Activated naive CD8-positive, alpha-beta T cell treated with anti-CD3 and anti-CD28 coated beads, Interleukin-2, amount 10 ng/mL, durations not matched to agents 7 days and 5 days (primary cell): ENCODE results near the gene CD59. TPM values are rescaled to one million over a fixed set of nuclear protein-coding genes. Genes with fewer than 3 reads are reported as not detected.
"Not testable (repeated sequence)": the region's sequence is repeated elsewhere in the genome, so short reads cannot be mapped to it uniquely, and the experiment has no call there.

Experiments
- ATAC-seq: fragments of 150-1000 bp; cut with Tn5 transposase; one replicate; pipeline ENCODE4 v1.10.0; 2021; ENCODE audit warnings: low read depth, moderate library complexity
- POLR2A ChIA-PET: fragments of 350-600 bp; sonication (Branson Sonifier 250); formaldehyde crosslinking; loops from one replicate; lab custom pipeline; 2021; ENCODE audit warnings: antibody characterized with exemption; lab: Charles Lee
- DNase-seq: peaks from one replicate; pipeline ENCODE4 v3.0.0; 2021
- H3K27ac Mint-ChIP-seq: one replicate; pipeline ENCODE4 v1.8.0; 2022; ENCODE audit warnings: mild to moderate bottlenecking, mixed read lengths
- H3K27me3 Mint-ChIP-seq: one replicate; pipeline ENCODE4 v1.8.0; 2022; ENCODE audit warnings: mild to moderate bottlenecking, moderate library complexity, mixed read lengths
- H3K36me3 Mint-ChIP-seq: one replicate; pipeline ENCODE4 v1.8.0; 2021; ENCODE audit warnings: mild to moderate bottlenecking, mixed read lengths
- H3K4me1 Mint-ChIP-seq: one replicate; pipeline ENCODE4 v1.8.0; 2021; ENCODE audit warnings: mixed read lengths
- H3K4me3 Mint-ChIP-seq: one replicate; pipeline ENCODE4 v1.8.0; 2022; ENCODE audit warnings: mild to moderate bottlenecking, moderate library complexity, mixed read lengths
- H3K9me3 Mint-ChIP-seq: one replicate; pipeline ENCODE4 v1.8.0; 2021; ENCODE audit warnings: mixed read lengths
- total RNA-seq, 2 experiments: library from RNA; stranded (reverse); gene quantifications; one replicate each; pipeline ENCODE4 v1.2.3, GENCODE V29; 2021

CD59 gene
- total RNA-seq, 2 experiments from 2014 or later = 57.0 to 59.3 TPM

- POLR2A ChIA-PET = no interaction called here
- Mint-ChIP-seq H3K4me3 (no peak overlapping the region), H3K27ac (no peak overlapping the region), H3K27me3 (peaks cover 4% of the 10 kb centered on the region), H3K36me3 (no peaks in the 10 kb centered on the region), H3K4me1 (peaks cover 3% of the 10 kb centered on the region), H3K9me3 (no peaks in the 10 kb centered on the region)
- no peak for ATAC-seq
- DNase-seq = no peak
Measured at GRCh38 chr11:33691066-33691864, 45.0 kb downstream of the CD59 start.

- no peaks in the 10 kb centered on the region for H3K4me1 Mint-ChIP-seq
- ATAC-seq (no peak), DNase-seq (no peak)
- no peaks in the 10 kb centered on the region for H3K9me3 Mint-ChIP-seq
- no peak overlapping the region for H3K27ac Mint-ChIP-seq
- H3K36me3 Mint-ChIP-seq = no peaks in the 10 kb centered on the region
- H3K27me3 Mint-ChIP-seq = no peaks in the 10 kb centered on the region
- POLR2A ChIA-PET = no interaction called here
- no peak overlapping the region for H3K4me3 Mint-ChIP-seq
Measured at GRCh38 chr11:33690290-33691065, 45.7 kb downstream of the CD59 start.

- ATAC-seq = no peak
- Mint-ChIP-seq H3K4me3 (no peak overlapping the region), H3K27me3 (no peaks in the 10 kb centered on the region), H3K36me3 (no peaks in the 10 kb centered on the region), H3K4me1 (no peaks in the 10 kb centered on the region), H3K27ac (no peak overlapping the region), H3K9me3 (no peaks in the 10 kb centered on the region)
- POLR2A ChIA-PET = no interaction called here
- no peak for DNase-seq
Measured at GRCh38 chr11:33689501-33689900, 46.7 kb downstream of the CD59 start.

GRCh38 chr11:33689085-33689484 lies 47.1 kb downstream of the CD59 start:
- no peaks in the 10 kb centered on the region for H3K9me3 Mint-ChIP-seq
- no peaks in the 10 kb centered on the region for H3K4me1 Mint-ChIP-seq
- peaks cover 4% of the 10 kb centered on the region for H3K27me3 Mint-ChIP-seq
- no peak overlapping the region for H3K27ac Mint-ChIP-seq
- POLR2A ChIA-PET = no interaction called here
- ATAC-seq (no peak), DNase-seq (no peak)
- H3K4me3 Mint-ChIP-seq = no peak overlapping the region
- no peaks in the 10 kb centered on the region for H3K36me3 Mint-ChIP-seq

- POLR2A ChIA-PET = no interaction called here
- Mint-ChIP-seq H3K4me1 (no peaks in the 10 kb centered on the region), H3K36me3 (no peaks in the 10 kb centered on the region), H3K4me3 (no peak overlapping the region), H3K27me3 (peaks cover 8% of the 10 kb centered on the region), H3K27ac (no peak overlapping the region), H3K9me3 (no peaks in the 10 kb centered on the region)
- no peak for ATAC-seq
- no peak for DNase-seq
Measured at GRCh38 chr11:33687733-33688479, 48.3 kb downstream of the CD59 start.

GRCh38 chr11:33685082-33685481 lies 51.1 kb downstream of the CD59 start:
- ATAC-seq = no peak
- DNase-seq = no peak
- Mint-ChIP-seq H3K27ac (no peak overlapping the region), H3K27me3 (peaks cover 28% of the 10 kb centered on the region), H3K36me3 (no peaks in the 10 kb centered on the region), H3K9me3 (no peaks in the 10 kb centered on the region), H3K4me3 (no peak overlapping the region), H3K4me1 (peaks cover 4% of the 10 kb centered on the region)
- POLR2A ChIA-PET = no interaction called here

- no peak overlapping the region for H3K27ac Mint-ChIP-seq
- H3K27me3 Mint-ChIP-seq = peaks cover 35% of the 10 kb centered on the region
- POLR2A ChIA-PET = no interaction called here
- peaks cover 4% of the 10 kb centered on the region for H3K4me1 Mint-ChIP-seq
- H3K9me3 Mint-ChIP-seq = no peaks in the 10 kb centered on the region
- DNase-seq (no peak), ATAC-seq (no peak)
- H3K4me3 Mint-ChIP-seq = no peak overlapping the region
- H3K36me3 Mint-ChIP-seq = no peaks in the 10 kb centered on the region
Measured at GRCh38 chr11:33684003-33684706, 52.1 kb downstream of the CD59 start.

GRCh38 chr11:33682446-33682845 lies 53.8 kb downstream of the CD59 start:
- ATAC-seq (no peak), DNase-seq (no peak)
- Mint-ChIP-seq H3K4me3 (no peak overlapping the region), H3K36me3 (no peaks in the 10 kb centered on the region), H3K27me3 (peaks cover 45% of the 10 kb centered on the region), H3K27ac (no peak overlapping the region), H3K4me1 (peaks cover 4% of the 10 kb centered on the region), H3K9me3 (peaks cover 4% of the 10 kb centered on the region)
- POLR2A ChIA-PET = no interaction called here

- H3K27me3 Mint-ChIP-seq = peaks cover 49% of the 10 kb centered on the region
- no peaks in the 10 kb centered on the region for H3K36me3 Mint-ChIP-seq
- H3K4me3 Mint-ChIP-seq = no peak overlapping the region
- DNase-seq (no peak), ATAC-seq (no peak)
- peaks cover 4% of the 10 kb centered on the region for H3K9me3 Mint-ChIP-seq
- POLR2A ChIA-PET = no interaction called here
- peaks cover 4% of the 10 kb centered on the region for H3K4me1 Mint-ChIP-seq
- no peak overlapping the region for H3K27ac Mint-ChIP-seq
Measured at GRCh38 chr11:33682019-33682418, 54.2 kb downstream of the CD59 start.

- H3K4me3 Mint-ChIP-seq, H3K27ac Mint-ChIP-seq, H3K4me1 Mint-ChIP-seq, DNase-seq, H3K9me3 Mint-ChIP-seq, ATAC-seq, POLR2A ChIA-PET, H3K36me3 Mint-ChIP-seq: not testable (repeated sequence)
- H3K27me3 Mint-ChIP-seq = peaks cover 43% of the 10 kb centered on the region
Measured at GRCh38 chr11:33678616-33679015, 57.6 kb downstream of the CD59 start.

GRCh38 chr11:33674035-33674814 lies 62.0 kb downstream of the CD59 start:
- H3K27me3 Mint-ChIP-seq = peaks cover 23% of the 10 kb centered on the region
- peaks cover 4% of the 10 kb centered on the region for H3K9me3 Mint-ChIP-seq
- POLR2A ChIA-PET = no interaction called here
- ATAC-seq = no peak
- H3K36me3 Mint-ChIP-seq = no peaks in the 10 kb centered on the region
- no peak overlapping the region for H3K4me3 Mint-ChIP-seq
- DNase-seq = no peak
- no peak overlapping the region for H3K27ac Mint-ChIP-seq
- peaks cover 3% of the 10 kb centered on the region for H3K4me1 Mint-ChIP-seq

- H3K27ac Mint-ChIP-seq = no peak overlapping the region
- peaks cover 10% of the 10 kb centered on the region for H3K27me3 Mint-ChIP-seq
- no peak for ATAC-seq
- H3K9me3 Mint-ChIP-seq = no peaks in the 10 kb centered on the region
- DNase-seq = no peak
- H3K4me1 Mint-ChIP-seq = peaks cover 3% of the 10 kb centered on the region
- H3K4me3 Mint-ChIP-seq = no peak overlapping the region
- POLR2A ChIA-PET = no interaction called here
- no peaks in the 10 kb centered on the region for H3K36me3 Mint-ChIP-seq
Measured at GRCh38 chr11:33672273-33672672, 64.0 kb downstream of the CD59 start.
